ENCODE data around the gene FZD4.
A peak's percentile ranks its signal among the peaks of the same experiment; 100 is the strongest.

The FZD4 gene

DNA sequence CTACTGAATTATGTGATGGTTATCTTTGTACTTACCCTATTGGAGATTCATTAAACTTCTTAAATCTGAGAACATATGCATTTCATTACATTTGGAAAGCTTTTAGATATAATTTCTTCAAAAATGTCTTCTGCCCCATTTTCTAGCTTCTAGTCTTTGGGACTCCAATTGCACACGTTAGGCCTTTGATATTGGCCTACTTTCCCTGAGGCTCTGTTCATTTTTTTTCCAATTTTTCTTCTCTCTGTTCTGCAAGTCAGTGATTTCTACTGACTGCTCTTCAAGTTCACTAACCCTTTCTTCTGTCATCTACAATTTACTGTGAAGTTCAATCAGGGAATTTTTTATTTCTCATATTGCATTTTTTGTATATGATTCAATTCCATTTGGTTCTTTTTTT lies 43.0 kb downstream of the FZD4 start:
- DNase-seq (ENCODE audit: low read depth): no peak

DNA sequence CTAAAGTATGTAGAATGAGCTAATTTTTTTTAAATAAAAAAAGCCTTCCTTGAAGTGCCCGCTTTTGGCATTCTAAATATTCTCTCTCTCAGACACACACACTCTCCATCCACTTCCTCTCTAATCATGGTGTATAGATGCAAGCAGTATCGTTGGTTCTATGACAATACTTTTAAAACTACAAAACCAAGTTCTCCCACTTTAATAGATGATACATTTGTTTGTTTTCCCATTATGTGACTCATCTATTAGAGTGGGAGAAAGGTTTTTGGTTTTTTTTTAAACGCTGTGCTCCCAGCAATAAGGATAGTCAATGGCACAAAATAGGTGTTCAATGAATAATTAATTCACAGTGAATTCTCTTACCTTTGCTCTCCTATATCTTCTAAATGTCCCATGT lies 44.6 kb downstream of the FZD4 start:
- no peak for DNase-seq (ENCODE audit: low read depth)

DNA sequence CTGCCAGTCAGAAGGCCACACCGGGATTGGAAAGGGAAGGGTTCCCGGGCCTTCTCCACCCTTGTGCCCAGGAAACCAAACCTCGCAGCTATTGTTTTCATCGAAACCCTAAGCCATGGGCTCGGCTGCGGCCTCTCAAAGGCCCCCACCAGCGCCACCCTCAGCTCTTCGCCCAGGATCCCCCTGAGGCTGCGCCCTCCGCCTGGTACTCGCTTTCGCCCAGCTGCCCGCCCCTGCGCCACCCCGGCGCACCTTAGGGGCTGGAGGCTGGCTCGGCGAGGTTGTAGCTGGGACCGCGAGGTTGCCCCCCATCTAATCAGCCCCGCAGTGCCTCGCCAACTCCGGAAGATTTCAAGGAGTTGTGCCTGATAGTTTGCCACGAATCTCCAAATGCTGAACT lies 49.0 kb downstream of the FZD4 start:
- no peak for DNase-seq (ENCODE audit: low read depth)

DNA sequence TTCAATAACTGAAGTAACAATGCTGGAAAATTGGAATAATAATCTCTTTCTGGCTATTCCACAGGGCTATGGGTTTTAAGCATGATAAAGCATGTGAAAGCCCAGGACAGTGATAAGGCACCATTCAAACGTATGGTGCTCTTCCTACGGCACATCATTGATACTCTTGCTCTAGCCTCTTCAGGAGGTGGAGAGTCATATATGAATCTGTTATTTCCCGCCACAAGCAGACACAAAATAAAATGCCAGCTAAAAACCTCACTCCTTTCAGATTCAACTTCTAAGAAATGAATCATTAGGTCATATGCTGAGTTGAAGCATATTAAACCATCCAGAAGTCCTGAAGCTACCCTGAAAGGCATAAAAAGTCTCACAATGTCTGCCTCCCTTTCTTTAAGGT lies 49.9 kb downstream of the FZD4 start:
- no peak for DNase-seq (ENCODE audit: low read depth)

DNA sequence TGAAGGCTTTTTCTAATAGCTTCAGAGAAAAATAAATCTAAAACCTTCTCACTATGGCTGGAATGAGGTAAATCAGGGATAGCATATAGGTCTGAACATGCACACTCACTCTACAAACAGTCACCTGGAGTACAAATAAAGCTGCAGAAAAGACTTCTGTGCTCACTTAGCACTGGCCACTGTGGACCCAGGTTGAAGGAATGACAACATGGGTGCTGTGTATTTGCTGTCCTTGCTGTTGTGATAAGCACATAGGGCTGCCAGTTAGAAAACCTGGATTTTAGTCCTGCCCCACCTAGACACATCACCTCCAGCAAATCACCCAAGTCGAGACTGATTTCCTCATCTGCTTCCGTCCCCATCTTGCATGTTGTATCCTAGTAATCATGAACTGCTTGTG lies 51.2 kb downstream of the FZD4 start:
- no peak for DNase-seq (ENCODE audit: low read depth)

DNA sequence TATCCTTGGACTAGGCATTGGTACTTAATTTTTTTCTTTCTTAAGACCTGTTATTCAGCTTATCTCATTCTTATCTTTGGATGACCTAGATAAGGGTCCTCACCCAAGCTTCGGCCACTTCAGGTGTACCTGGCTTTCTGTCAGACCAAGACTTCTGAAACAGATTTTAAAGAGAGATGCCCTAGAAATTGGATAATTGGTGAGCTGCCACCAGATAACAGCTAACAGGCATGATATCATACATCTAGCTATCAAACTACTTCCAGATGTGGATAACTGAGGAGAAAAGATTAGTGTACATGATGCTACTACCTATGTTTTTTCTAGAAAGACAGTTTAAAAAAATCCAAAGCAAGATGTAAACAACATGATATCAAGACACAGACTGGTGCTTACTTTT lies 52.9 kb downstream of the FZD4 start:
- no peak for DNase-seq (ENCODE audit: low read depth)

DNA sequence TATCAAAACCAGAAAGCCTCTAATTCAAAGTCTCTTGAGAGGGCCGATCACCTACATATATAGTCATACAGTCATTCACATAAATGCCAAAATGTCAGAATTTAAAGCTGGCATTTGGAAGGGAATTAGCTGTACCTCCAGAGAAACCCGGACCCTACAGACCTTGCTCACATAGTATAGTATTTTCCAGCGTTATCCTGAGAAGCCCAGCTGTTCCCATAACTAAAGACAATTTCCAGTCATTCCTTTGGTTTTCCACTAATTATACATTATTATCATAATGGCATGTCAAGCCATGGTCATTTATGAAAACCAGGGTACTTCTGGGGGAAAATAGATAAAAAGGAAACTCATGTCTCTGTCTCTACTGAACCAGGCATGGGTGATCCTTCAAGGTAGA lies 53.6 kb downstream of the FZD4 start:
- DNase-seq (ENCODE audit: low read depth): no peak

DNA sequence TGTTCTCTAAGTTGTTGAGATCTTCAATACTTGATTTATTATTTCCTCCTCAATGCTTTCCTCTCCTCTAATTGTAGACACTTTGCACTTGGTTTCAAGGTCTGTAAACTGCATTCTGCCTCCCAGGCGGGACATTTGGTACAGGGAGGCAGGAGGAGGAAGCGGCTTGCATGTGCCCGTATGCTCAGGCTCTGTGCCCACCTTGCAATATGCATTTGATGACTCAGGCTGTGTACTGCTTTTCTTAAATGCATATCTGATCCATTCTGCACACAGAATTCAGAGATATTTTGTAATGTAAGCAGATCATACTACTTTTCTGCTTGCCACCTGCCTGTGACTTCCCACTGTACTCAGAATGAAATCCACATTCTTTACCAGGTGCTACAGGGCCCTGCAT lies 55.0 kb downstream of the FZD4 start:
- no peak for DNase-seq (ENCODE audit: low read depth)

DNA sequence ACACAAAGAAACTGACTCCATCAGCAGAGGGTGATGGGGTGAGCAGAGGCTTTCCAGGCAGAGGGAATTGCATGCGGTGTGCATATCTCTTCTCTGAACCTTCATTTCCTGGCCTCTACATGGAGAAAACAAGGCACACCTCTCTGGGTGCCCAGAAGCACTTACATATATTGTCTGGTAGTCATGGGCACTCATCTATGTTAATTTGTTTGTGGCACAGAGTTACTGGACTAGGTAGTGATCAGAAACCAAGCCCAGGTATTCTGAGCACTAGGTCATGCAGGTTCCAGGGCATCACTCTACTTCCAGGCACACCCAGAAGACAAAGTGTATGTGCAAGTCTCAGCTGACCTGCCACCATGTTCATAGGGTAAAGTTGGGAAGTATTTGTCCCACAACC lies 56.5 kb downstream of the FZD4 start:
- DNase-seq (ENCODE audit: low read depth): no peak

DNA sequence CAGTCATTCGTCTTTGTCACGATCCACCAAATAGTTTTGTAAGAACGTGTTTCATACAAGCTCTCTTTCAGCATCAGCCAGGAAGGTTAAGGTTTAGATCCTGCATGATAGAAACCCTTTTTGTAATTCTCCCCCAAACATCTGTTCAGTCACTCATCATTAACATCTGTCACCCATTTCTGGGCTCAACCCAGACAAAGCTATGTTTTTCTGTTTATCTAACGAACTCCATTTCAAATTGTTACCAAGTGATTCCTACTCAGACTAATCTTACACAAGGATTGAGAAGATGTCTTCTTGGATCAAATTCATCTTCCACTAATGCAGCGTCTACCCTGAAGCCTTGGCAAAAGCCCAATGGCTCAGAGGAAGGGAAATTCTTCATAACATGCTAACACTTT lies 58.8 kb downstream of the FZD4 start:
- DNase-seq (ENCODE audit: low read depth): peak; percentile 64
